ENCODE data around the gene YPEL5. TPM values are rescaled to one million over a fixed set of nuclear protein-coding genes. Genes with fewer than 3 reads are reported as not detected.
A peak's percentile ranks its signal among the peaks of the same experiment; 100 is the strongest.

Gene YPEL5
- total RNA-seq, 1 experiment from 2014 or later: 66.4 TPM

GRCh38 chr2:30164131-30164925 is 17.5 kb downstream of the YPEL5 start:
- Histone ChIP-seq H3K27me3 (ENCODE audit: control insufficient read depth, insufficient read depth, low read length) (no peaks in the 10 kb centered on the region), H3K27ac (ENCODE audit: low read length) (no peak overlapping the region), H3K4me1 (ENCODE audit: control insufficient read depth, insufficient read depth, low read length) (no peaks in the 10 kb centered on the region), H3K36me3 (ENCODE audit: control insufficient read depth, insufficient read depth, low read length) (peaks cover 8% of the 10 kb centered on the region; the same call in 1 of the 2 replicates), H3K4me3 (ENCODE audit: low read depth in 2 of 2, low read length in 2 of 2) (no peak overlapping the region), H3K9me3 (ENCODE audit: control insufficient read depth, insufficient read depth, low read depth, low read length) (no peaks in the 10 kb centered on the region)
- POLR2A ChIA-PET: interaction anchor here (0.9 to 1.2 kb wide), 2 partner anchors 18 to 547 kb away, joined by 3 to 7 read pairs; partner anchors contain the start of gene YPEL5
- in situ Hi-C loops (cut with HindIII; ENCODE audit: low pct_unique_long_range_greater_than_20kb, low sequenced_read_pairs) (no loop called here), intact Hi-C loops (cut with micrococcal nuclease; ENCODE audit: unreplicated experiment) (no loop called here)
- no TSS peak for BruUV-seq (replicated peaks)
- DNase-seq (ENCODE audit: low read depth, low spot score) (no peak), ATAC-seq (no peak)
- TF ChIP-seq REST (IDR thresholded peaks at IDR 0.05; ENCODE audit: insufficient read depth in 1 of 2, low read depth in 2 of 2, low read length in 1 of 2): no peak
- no peak for TF ChIP-seq CTCF (IDR thresholded peaks at IDR 0.05)
- TF ChIP-seq POLR2AphosphoS5 (IDR thresholded peaks at IDR 0.05; ENCODE audit: low read depth, low read length): no peak
- TF ChIP-seq TCF7L2 (IDR thresholded peaks at IDR 0.05; ENCODE audit: low read depth, low read length): no peak
- no peak for TF ChIP-seq SIN3A (IDR thresholded peaks at IDR 0.05; ENCODE audit: borderline replicate concordance, insufficient read depth, low read depth, low read length)
- CTCF ChIA-PET: interaction anchor here (0.5 to 3.0 kb wide), 16 partner anchors 16 to 1107 kb away, joined by 3 to 47 read pairs (median 4); partner anchors contain the start of gene YPEL5

- Histone ChIP-seq H3K9me3 (ENCODE audit: control insufficient read depth, insufficient read depth, low read depth, low read length) (no peaks in the 10 kb centered on the region), H3K4me1 (ENCODE audit: control insufficient read depth, insufficient read depth, low read length) (no peaks in the 10 kb centered on the region), H3K27ac (ENCODE audit: low read length) (no peak overlapping the region), H3K36me3 (ENCODE audit: control insufficient read depth, insufficient read depth, low read length) (peaks cover 4% of the 10 kb centered on the region; the same call in 1 of the 2 replicates), H3K27me3 (ENCODE audit: control insufficient read depth, insufficient read depth, low read length) (no peaks in the 10 kb centered on the region), H3K4me3 (ENCODE audit: low read depth in 2 of 2, low read length in 2 of 2) (no peak overlapping the region)
- in situ Hi-C loops (cut with HindIII; ENCODE audit: low pct_unique_long_range_greater_than_20kb, low sequenced_read_pairs) (no loop called here), intact Hi-C loops (cut with micrococcal nuclease; ENCODE audit: unreplicated experiment) (loop anchor here (1.0 kb wide), 1 partner anchor 542 kb away; no protein-coding TSS in a partner anchor)
- ATAC-seq (peak; percentile 99), DNase-seq (ENCODE audit: low read depth, low spot score) (peak; percentile 69)
- CTCF ChIA-PET: interaction anchor here (0.5 to 3.0 kb wide), 24 partner anchors 15 to 1068 kb away, joined by 3 to 47 read pairs (median 4); partner anchors contain the start of genes LCLAT1 and YPEL5
- TF ChIP-seq CTCF (IDR thresholded peaks at IDR 0.05): peak; percentile 92
- no peak for TF ChIP-seq POLR2AphosphoS5 (IDR thresholded peaks at IDR 0.05; ENCODE audit: low read depth, low read length)
- TF ChIP-seq REST (IDR thresholded peaks at IDR 0.05; ENCODE audit: insufficient read depth in 1 of 2, low read depth in 2 of 2, low read length in 1 of 2): no peak
- TF ChIP-seq TCF7L2 (IDR thresholded peaks at IDR 0.05; ENCODE audit: low read depth, low read length): no peak
- no TSS peak for BruUV-seq (replicated peaks)
- POLR2A ChIA-PET: interaction anchor here (0.6 to 1.2 kb wide), 2 partner anchors 19 to 282 kb away, joined by 3 to 7 read pairs; partner anchors contain the start of genes LCLAT1 and YPEL5
Observed at GRCh38 chr2:30165050-30165520, 18.3 kb downstream of the YPEL5 start.

All from Panc1 (cell line).